SK-N-SH treated with all-trans-retinoic acid at 6 μM for 48 hours (cell line): ENCODE results near the gene FILIP1.

Experiments
- ATAC-seq: fragments of 200-7000 bp; cut with Tn5 transposase; 3 replicates; pipeline ENCODE4 v1.9.1; 2020; ENCODE audit warnings: mild to moderate bottlenecking, moderate library complexity
- ARNTL ChIP-seq: fragments of 450-650 bp; formaldehyde crosslinking; IDR thresholded peaks from 2 replicates; pipeline ENCODE4 v1.5.0; 2020; ENCODE audit warnings: low read depth, mild to moderate bottlenecking, moderate library complexity, borderline replicate concordance
- BACH2 ChIP-seq: fragments of 250-450 bp; sonication (Bioruptor Pico); IDR thresholded peaks from 2 replicates; pipeline ENCODE4 v1.9.0; 2021; ENCODE audit warnings: mild to moderate bottlenecking, borderline replicate concordance
- CREB5 ChIP-seq: fragments of 250-450 bp; sonication (Bioruptor Pico); IDR thresholded peaks from 2 replicates; pipeline ENCODE4 v1.5.1; 2020; ENCODE audit warnings: low read depth, mild to moderate bottlenecking, moderate library complexity
- CSDC2 ChIP-seq: fragments of 250-450 bp; sonication (Bioruptor Pico); IDR thresholded peaks from 2 replicates; pipeline ENCODE4 v1.5.0; 2020; ENCODE audit warnings: mild to moderate bottlenecking, moderate library complexity
- CSRNP3 ChIP-seq: fragments of 250-450 bp; sonication (Bioruptor Pico); IDR thresholded peaks from 2 replicates; pipeline ENCODE4 v1.5.1; 2021; ENCODE audit warnings: mild to moderate bottlenecking, moderate library complexity
- GLIS3 ChIP-seq: fragments of 250-450 bp; sonication (Bioruptor Pico); IDR thresholded peaks from 2 replicates; pipeline ENCODE4 v1.5.0; 2020; ENCODE audit warnings: mild to moderate bottlenecking, moderate library complexity
- OSR1 ChIP-seq: fragments of 250-450 bp; sonication (Bioruptor Pico); IDR thresholded peaks from 2 replicates; pipeline ENCODE4 v1.8.0; 2022; ENCODE audit warnings: moderate library complexity, mild to moderate bottlenecking, inconsistent platforms
- PATZ1 ChIP-seq: fragments of 250-450 bp; sonication (Bioruptor Pico); IDR thresholded peaks from 2 replicates; pipeline ENCODE4 v1.8.0; 2020; ENCODE audit warnings: mild to moderate bottlenecking, moderate library complexity, borderline replicate concordance
- POU6F1 ChIP-seq: fragments of 250-450 bp; sonication (Bioruptor Pico); IDR thresholded peaks from 2 replicates; pipeline ENCODE4 v1.8.0; 2021; ENCODE audit warnings: low read depth, mild to moderate bottlenecking, moderate library complexity, borderline replicate concordance
- PPARA ChIP-seq: fragments of 250-450 bp; sonication (Bioruptor Pico); IDR thresholded peaks from 2 replicates; pipeline ENCODE4 v1.5.0; 2020; ENCODE audit warnings: mild to moderate bottlenecking, borderline replicate concordance
- RARB ChIP-seq: fragments of 250-450 bp; sonication (Bioruptor Pico); IDR thresholded peaks from 2 replicates; pipeline ENCODE4 v1.8.0; 2021; ENCODE audit warnings: mild to moderate bottlenecking, moderate library complexity
- TCF4 ChIP-seq: fragments of 250-450 bp; sonication (Bioruptor Pico); IDR thresholded peaks from 2 replicates; pipeline ENCODE4 v1.8.0; 2021; ENCODE audit warnings: mild to moderate bottlenecking, moderate library complexity, borderline replicate concordance
- TOX ChIP-seq: fragments of 250-450 bp; sonication (Bioruptor Pico); IDR thresholded peaks from 2 replicates; pipeline ENCODE4 v1.8.0; 2021; ENCODE audit warnings: mild to moderate bottlenecking, moderate library complexity, borderline replicate concordance
- TSHZ2 ChIP-seq: fragments of 250-450 bp; sonication (Bioruptor Pico); IDR thresholded peaks from 2 replicates; pipeline ENCODE4 v1.5.0; 2020; ENCODE audit warnings: mild to moderate bottlenecking, moderate library complexity
- ZFP3 ChIP-seq: fragments of 250-450 bp; sonication (Bioruptor Pico); IDR thresholded peaks from 2 replicates; pipeline ENCODE4 v1.5.0; 2020; ENCODE audit warnings: mild to moderate bottlenecking, moderate library complexity
- ZNF565 ChIP-seq: fragments of 450-650 bp; formaldehyde crosslinking; conservative IDR thresholded peaks from 2 replicates; pipeline ENCODE4 v1.5.0; 2020; ENCODE audit warnings: low read depth, mild to moderate bottlenecking, moderate library complexity
- ZNF70 ChIP-seq: fragments of 450-650 bp; formaldehyde crosslinking; IDR thresholded peaks from 2 replicates; pipeline ENCODE4 v1.5.0; 2020; ENCODE audit warnings: mild to moderate bottlenecking, moderate library complexity
- ZNF8 ChIP-seq: fragments of 450-650 bp; formaldehyde crosslinking; IDR thresholded peaks from 2 replicates; pipeline ENCODE4 v1.5.0; 2020; ENCODE audit warnings: mild to moderate bottlenecking, moderate library complexity

The FILIP1 gene

GRCh38 chr6:75250552-75250951, 243.0 kb downstream of the FILIP1 start (continued):
- TF ChIP-seq BACH2 (CRISPR knock-in tag) = no peak
- TF ChIP-seq, all 23 proteins: peak for 0

- TF ChIP-seq POU6F1 (CRISPR knock-in tag) (no peak), ZNF8 (CRISPR knock-in tag) (no peak), ZNF565 (CRISPR knock-in tag) (no peak), CSRNP3 (CRISPR knock-in tag) (no peak), TSHZ2 (no peak), OSR1 (CRISPR knock-in tag) (no peak), ARNTL (CRISPR knock-in tag) (no peak), BACH2 (CRISPR knock-in tag) (no peak), GLIS3 (CRISPR knock-in tag) (no peak), PATZ1 (no peak), RARB (CRISPR knock-in tag) (no peak), CSDC2 (CRISPR knock-in tag) (no peak)
- no peak for ATAC-seq
Measured at GRCh38 chr6:75249837-75250236, 243.8 kb downstream of the FILIP1 start.

GRCh38 chr6:75246386-75246785, 247.2 kb downstream of the FILIP1 start:
- no peak for ATAC-seq
- TF ChIP-seq OSR1 (CRISPR knock-in tag) = no peak
- TF ChIP-seq ZNF70 (CRISPR knock-in tag) = no peak
- TF ChIP-seq ZFP3 (CRISPR knock-in tag) = no peak
- no peak for TF ChIP-seq ZNF565 (CRISPR knock-in tag)
- no peak for TF ChIP-seq CSRNP3 (CRISPR knock-in tag)

GRCh38 chr6:75244063-75244584, 249.5 kb downstream of the FILIP1 start:
- ATAC-seq = peak; percentile 2; the same call in 1 of the 3 replicates
- TF ChIP-seq ZNF565 (CRISPR knock-in tag) (no peak), PATZ1 (no peak), BACH2 (CRISPR knock-in tag) (no peak), TCF4 (CRISPR knock-in tag) (no peak), PPARA (no peak), TOX (no peak), ZNF8 (CRISPR knock-in tag) (no peak), GLIS3 (CRISPR knock-in tag) (no peak), CSRNP3 (CRISPR knock-in tag) (no peak), OSR1 (CRISPR knock-in tag) (no peak), RARB (CRISPR knock-in tag) (no peak), CREB5 (CRISPR knock-in tag) (no peak)
